Measurements from ENCODE around the gene RPUSD4. TPM values are rescaled to one million over a fixed set of nuclear protein-coding genes. Genes with fewer than 3 reads are reported as not detected.

The RPUSD4 gene
- total RNA-seq, 1 donor from 2014 or later: 46.7 TPM

GRCh38 chr11:126246636-126247035 is 35.2 kb upstream of the RPUSD4 start:
- no peak overlapping the region for H3K27ac ChIP-seq
- Mint-ChIP-seq H3K36me3 (peaks cover 27% of the 10 kb centered on the region), H3K4me3 (no peak overlapping the region), H3K27ac (no peak overlapping the region), H3K27me3 (ENCODE audit: insufficient read depth, low read depth) (peaks cover 3% of the 10 kb centered on the region), H3K4me1 (no peaks in the 10 kb centered on the region), H3K9me3 (no peaks in the 10 kb centered on the region)
- H3K9ac ChIP-seq: no peak overlapping the region
- H3K79me2 ChIP-seq (ENCODE audit: low read depth): no peaks in the 10 kb centered on the region
- DNase-seq (ENCODE audit: low spot score): no peak
- no peak overlapping the region for H2AFZ ChIP-seq (replicated peaks)
- H3K27me3 ChIP-seq: no peaks in the 10 kb centered on the region
- no peaks in the 10 kb centered on the region for H3K9me3 ChIP-seq (ENCODE audit: low read depth)
- no peaks in the 10 kb centered on the region for H4K20me1 ChIP-seq (ENCODE audit: low read depth)
- H3K4me2 ChIP-seq: no peak overlapping the region
- H3K4me1 ChIP-seq: no peaks in the 10 kb centered on the region
- H3F3A ChIP-seq (ENCODE audit: low read depth): no peaks in the 10 kb centered on the region
- no peak overlapping the region for H3K4me3 ChIP-seq
- H3K36me3 ChIP-seq: peaks cover 11% of the 10 kb centered on the region
- TF ChIP-seq EZH2 (IDR thresholded peaks at IDR 0.05): no peak
- no peak for TF ChIP-seq CTCF (IDR thresholded peaks at IDR 0.05)
- no peak for TF ChIP-seq EZH2phosphoT487 (IDR thresholded peaks at IDR 0.05)

GRCh38 chr11:126233391-126233790 is 21.9 kb upstream of the RPUSD4 start:
- Histone ChIP-seq H3K79me2 (ENCODE audit: low read depth) (peaks cover 26% of the 10 kb centered on the region), H3K9ac (no peak overlapping the region), H3F3A (ENCODE audit: low read depth) (no peaks in the 10 kb centered on the region), H3K4me2 (no peak overlapping the region), H3K9me3 (ENCODE audit: low read depth) (no peaks in the 10 kb centered on the region), H4K20me1 (ENCODE audit: low read depth) (peaks cover 7% of the 10 kb centered on the region), H3K27ac (no peak overlapping the region), H3K27me3 (no peaks in the 10 kb centered on the region), H3K36me3 (no peaks in the 10 kb centered on the region), H3K4me3 (no peak overlapping the region), H3K4me1 (no peaks in the 10 kb centered on the region), H2AFZ (replicated peaks) (no peak overlapping the region)
- Mint-ChIP-seq H3K4me1 (no peaks in the 10 kb centered on the region), H3K4me3 (no peak overlapping the region), H3K36me3 (peaks cover 9% of the 10 kb centered on the region), H3K27ac (no peak overlapping the region), H3K9me3 (no peaks in the 10 kb centered on the region), H3K27me3 (ENCODE audit: insufficient read depth, low read depth) (peaks cover 2% of the 10 kb centered on the region)
- no peak for DNase-seq (ENCODE audit: low spot score)
- no peak for TF ChIP-seq EZH2 (IDR thresholded peaks at IDR 0.05)
- TF ChIP-seq EZH2phosphoT487 (IDR thresholded peaks at IDR 0.05): no peak
- no peak for TF ChIP-seq CTCF (IDR thresholded peaks at IDR 0.05)

DNA sequence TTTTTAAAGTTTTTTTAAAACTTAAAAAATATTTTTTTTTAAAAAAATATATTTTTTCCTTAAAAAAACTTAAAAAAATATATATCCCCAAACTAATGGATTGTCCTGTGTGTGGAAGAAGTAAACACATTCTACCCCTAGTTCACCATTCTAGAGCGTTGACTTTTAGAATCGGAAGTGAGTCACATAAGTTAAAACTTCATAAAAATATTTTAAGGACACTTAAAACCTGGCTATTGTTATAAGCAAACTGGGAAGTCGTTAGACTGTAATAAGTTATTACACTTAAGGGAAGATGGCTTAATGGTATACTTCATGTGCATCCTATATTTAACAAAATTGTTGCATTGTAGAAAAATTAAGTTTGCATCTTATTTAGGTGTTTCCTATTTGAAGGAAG is 21.2 kb upstream of the RPUSD4 start:
- no peak overlapping the region for H3K4me3 Mint-ChIP-seq
- Histone ChIP-seq H3K9me3 (ENCODE audit: low read depth) (no peaks in the 10 kb centered on the region), H3F3A (ENCODE audit: low read depth) (no peaks in the 10 kb centered on the region), H3K27ac (no peak overlapping the region), H3K27me3 (no peaks in the 10 kb centered on the region), H3K36me3 (no peaks in the 10 kb centered on the region), H3K4me3 (no peak overlapping the region), H3K79me2 (ENCODE audit: low read depth) (peaks cover 33% of the 10 kb centered on the region), H3K4me1 (no peaks in the 10 kb centered on the region), H2AFZ (replicated peaks) (no peak overlapping the region), H3K9ac (no peak overlapping the region), H3K4me2 (no peak overlapping the region), H4K20me1 (ENCODE audit: low read depth) (peaks cover 7% of the 10 kb centered on the region)
- H3K36me3 Mint-ChIP-seq: peaks cover 7% of the 10 kb centered on the region
- peaks cover 2% of the 10 kb centered on the region for H3K27me3 Mint-ChIP-seq (ENCODE audit: insufficient read depth, low read depth)
- TF ChIP-seq CTCF (IDR thresholded peaks at IDR 0.05) (no peak), EZH2phosphoT487 (IDR thresholded peaks at IDR 0.05) (no peak), EZH2 (IDR thresholded peaks at IDR 0.05) (no peak)
- H3K9me3 Mint-ChIP-seq: no peaks in the 10 kb centered on the region
- no peak for DNase-seq (ENCODE audit: low spot score)
- no peaks in the 10 kb centered on the region for H3K4me1 Mint-ChIP-seq
- H3K27ac Mint-ChIP-seq: no peak overlapping the region
